HG03457 (cell line): ENCODE results near the gene PIM3.
"Not testable (repeated sequence)": the region's sequence is repeated elsewhere in the genome, so short reads cannot be mapped to it uniquely, and the experiment has no call there.

Source experiments
- ATAC-seq: cut with Tn5 transposase; IDR thresholded peaks from one replicate; pipeline ENCODE4 v1.9.1; 2021; ENCODE audit warnings: moderate number of reproducible peaks; ENCODE audit not compliant: unreplicated experiment

Gene PIM3

GRCh38 chr22:49981799-49982198 lies 21.2 kb downstream of the PIM3 start:
- ATAC-seq = not testable (repeated sequence)

- ATAC-seq = no peak
Observed at GRCh38 chr22:49983148-49984042, 22.8 kb downstream of the PIM3 start.

- no peak for ATAC-seq
Observed at GRCh38 chr22:49986325-49986724, 25.8 kb downstream of the PIM3 start.

GRCh38 chr22:49989826-49990225 lies 29.3 kb downstream of the PIM3 start:
- not testable (repeated sequence) for ATAC-seq

GRCh38 chr22:49991167-49991566 lies 30.6 kb downstream of the PIM3 start:
- no peak for ATAC-seq

GRCh38 chr22:49991907-49992533 lies 31.4 kb downstream of the PIM3 start:
- no peak for ATAC-seq

- ATAC-seq = no peak
Observed at GRCh38 chr22:49992921-49993648, 32.5 kb downstream of the PIM3 start.

GRCh38 chr22:49993649-49994360 lies 33.2 kb downstream of the PIM3 start:
- no peak for ATAC-seq

- no peak for ATAC-seq
Observed at GRCh38 chr22:49994361-49995040, 33.9 kb downstream of the PIM3 start.

GRCh38 chr22:49995041-49995360 lies 34.4 kb downstream of the PIM3 start:
- no peak for ATAC-seq

GRCh38 chr22:49995361-49996118 lies 35.0 kb downstream of the PIM3 start:
- no peak for ATAC-seq

GRCh38 chr22:49996119-49996517 lies 35.5 kb downstream of the PIM3 start:
- ATAC-seq = no peak

GRCh38 chr22:49996518-49997250 lies 36.1 kb downstream of the PIM3 start:
- ATAC-seq = no peak

GRCh38 chr22:49997251-49997599 lies 36.7 kb downstream of the PIM3 start:
- no peak for ATAC-seq

- no peak for ATAC-seq
Observed at GRCh38 chr22:49997932-49998717, 37.6 kb downstream of the PIM3 start.

- no peak for ATAC-seq
Observed at GRCh38 chr22:49998718-49999062, 38.1 kb downstream of the PIM3 start.

GRCh38 chr22:49999063-49999945 lies 38.7 kb downstream of the PIM3 start:
- no peak for ATAC-seq
